GM21526 (cell line): ENCODE data around the gene ITIH5.
"Not testable (repeated sequence)": the region's sequence is repeated elsewhere in the genome, so short reads cannot be mapped to it uniquely, and the experiment has no call there.

Experiments used
- ATAC-seq: cut with Tn5 transposase; IDR thresholded peaks from one replicate; pipeline ENCODE4 v1.9.1; 2021; ENCODE audit warnings: moderate library complexity; ENCODE audit not compliant: unreplicated experiment, low FRiP score

Gene ITIH5

DNA sequence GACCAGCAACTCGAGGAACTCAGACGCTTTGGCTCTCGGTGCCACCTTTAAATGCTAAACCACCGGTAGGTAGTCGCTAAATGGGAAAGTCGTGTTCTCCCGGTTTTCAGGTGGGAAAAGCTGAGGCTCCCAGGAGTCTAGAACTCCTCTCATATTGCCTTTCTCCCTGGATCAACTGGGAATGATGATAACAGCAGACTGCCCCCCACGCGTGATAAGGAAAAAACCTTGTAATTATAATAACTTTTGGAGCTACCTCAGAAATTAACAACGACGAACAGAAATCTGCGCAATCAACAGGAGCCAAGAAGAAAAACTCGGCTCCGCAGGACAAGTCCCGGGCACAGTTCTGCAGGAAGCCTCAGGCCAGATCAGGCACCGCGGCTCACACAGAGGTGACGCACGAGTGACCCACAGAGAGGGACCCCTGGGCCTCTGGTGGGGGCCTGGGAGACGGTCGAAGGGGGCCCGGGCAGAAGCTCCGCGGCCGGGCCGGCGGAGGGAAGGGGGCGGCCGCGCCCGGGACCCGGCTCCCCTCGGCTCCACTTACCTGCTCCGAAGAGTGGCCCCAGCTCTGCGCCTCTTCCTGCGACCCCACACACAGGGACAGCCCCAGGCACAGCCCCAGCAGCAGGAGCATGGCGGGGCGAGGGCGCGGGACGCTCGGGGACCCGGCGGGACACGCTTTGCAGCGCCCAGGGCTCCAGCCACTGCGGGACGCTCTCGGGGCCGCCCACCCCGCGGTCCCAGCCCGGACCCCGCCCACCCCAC is at the start of gene ITIH5:
ITIH5 (minus strand) TSS at position 714 of the 771 bp plus-strand sequence; CDS start at position 640, 74 bp downstream.
- no peak for ATAC-seq

DNA sequence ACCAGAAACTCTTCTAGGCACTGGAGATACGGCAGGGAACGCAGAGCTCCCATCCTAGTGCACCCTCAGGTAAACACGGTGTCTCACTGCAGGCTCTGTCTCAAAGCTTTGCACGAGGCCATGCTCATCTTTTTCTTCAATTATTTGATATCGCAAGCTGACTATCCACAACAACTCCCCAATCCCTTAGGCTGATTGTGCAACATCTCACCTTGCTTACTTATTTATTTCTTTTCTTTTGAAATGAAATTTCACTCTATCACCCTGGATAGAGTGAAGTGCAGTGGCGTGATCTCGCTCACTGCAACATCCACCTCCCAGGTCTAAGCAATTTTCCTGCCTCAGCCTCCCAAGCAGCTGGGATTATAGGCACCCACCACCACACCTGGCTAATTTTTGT is 48.7 kb upstream of the ITIH5 start:
- ATAC-seq, result no peak

DNA sequence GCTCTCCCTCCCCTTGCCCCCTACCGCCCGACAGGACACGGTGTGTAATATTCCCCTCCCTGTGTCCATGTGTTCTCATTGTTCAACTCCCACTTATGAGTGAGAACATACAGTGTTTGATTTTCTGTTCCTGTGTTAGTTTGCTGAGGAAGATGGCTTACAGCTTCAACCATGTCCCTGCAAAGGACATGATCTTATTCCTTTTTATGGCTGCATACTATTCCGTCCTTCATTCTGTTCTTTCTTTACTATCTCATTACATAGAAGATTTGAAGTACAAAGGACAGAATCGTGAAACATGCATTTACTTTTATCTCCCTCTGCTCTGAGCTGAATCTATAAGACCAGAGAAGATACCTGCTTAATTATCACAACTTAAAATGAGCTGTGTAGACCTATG is 44.3 kb upstream of the ITIH5 start:
- not testable (repeated sequence) for ATAC-seq

DNA sequence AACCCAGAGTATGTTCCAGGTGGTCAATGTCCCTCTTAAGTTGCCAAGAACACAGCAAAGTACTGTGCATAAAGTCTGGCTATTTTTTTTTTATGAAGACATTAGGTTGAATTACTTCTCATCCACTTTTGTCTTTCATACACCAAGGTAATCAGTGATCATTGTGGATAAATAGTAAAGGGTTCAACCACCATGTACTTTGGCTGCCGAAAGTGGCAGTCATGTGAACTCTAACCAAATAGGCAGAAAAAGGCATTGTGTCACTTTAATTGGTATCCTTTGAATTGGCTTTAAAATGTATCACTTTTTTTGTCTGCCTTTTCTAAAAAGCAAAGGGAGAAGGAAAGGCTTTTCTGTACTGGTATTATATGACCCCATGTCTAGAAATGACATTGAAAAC is 43.7 kb upstream of the ITIH5 start:
- no peak for ATAC-seq

DNA sequence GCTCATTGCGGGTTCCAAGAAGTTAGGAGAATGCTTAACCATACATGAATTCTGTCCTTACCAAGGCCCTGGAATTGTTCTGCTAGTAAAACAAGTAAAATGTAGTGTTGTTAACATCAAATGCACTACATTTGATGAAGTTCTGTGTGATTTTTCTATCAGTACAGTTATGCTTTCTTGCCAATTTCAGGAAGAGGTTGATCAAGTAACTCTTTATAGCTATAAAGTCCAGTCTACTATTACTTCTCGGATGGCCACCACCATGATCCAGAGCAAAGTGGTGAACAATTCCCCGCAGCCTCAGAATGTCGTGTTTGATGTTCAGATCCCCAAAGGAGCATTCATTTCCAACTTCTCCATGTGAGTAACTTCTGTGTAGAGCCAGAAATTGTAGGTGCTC is 42.1 kb upstream of the ITIH5 start:
- ATAC-seq, result no peak

DNA sequence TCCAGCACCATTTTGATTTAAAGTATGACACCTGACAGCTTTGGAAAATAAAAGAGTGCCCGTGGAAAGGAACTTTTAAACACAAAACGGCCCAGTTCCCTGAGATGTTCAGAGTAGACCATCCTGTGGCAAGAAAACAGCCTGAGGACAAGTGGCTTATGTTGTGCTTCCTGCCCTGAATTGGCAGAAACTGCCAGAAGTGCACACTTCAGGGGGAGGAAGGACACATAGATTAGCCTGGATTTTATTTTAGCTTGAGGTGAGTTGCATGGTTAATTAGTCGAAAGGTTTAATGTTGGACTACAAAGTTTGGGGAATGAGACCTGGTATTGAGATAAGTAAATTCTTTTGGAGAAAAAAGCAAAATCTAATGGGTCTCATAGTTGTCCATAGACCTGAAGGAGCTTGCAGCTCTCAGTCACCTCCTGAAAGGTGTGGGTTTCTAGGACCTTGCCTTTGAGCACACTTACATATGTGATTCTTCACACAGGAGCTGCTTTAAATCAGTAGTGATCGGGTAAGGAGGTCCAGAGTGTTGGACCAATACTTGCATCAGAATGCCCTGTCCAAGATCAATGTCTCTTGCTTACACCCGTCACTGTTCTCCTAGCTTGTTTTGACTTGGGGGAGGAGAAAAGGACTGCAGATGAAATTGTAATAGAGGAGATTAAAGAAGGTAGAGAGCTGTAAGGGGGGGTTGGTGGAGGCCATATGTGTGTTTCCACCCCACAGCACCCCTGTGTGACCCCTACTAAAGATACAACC is 41.3 kb upstream of the ITIH5 start:
- no peak for ATAC-seq

DNA sequence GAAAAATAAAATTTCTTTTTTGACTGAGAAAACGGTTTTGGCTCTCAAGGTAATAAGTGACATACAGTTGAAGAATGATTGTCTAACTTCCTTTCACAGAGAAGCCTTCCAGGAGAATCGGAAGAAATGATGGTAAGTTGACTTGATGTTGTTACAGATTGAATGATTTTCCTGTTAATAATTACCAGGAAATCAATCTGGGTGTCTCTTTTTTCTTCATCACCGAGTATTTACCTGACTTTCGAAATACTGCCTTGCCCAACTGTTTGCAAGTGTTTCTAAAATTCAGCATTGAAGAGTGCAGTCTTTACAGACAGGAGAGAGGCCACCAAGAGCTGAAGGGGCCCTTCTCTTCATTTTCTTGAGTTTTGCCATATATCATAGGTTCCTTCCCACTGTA is 40.3 kb upstream of the ITIH5 start:
- ATAC-seq, result no peak

DNA sequence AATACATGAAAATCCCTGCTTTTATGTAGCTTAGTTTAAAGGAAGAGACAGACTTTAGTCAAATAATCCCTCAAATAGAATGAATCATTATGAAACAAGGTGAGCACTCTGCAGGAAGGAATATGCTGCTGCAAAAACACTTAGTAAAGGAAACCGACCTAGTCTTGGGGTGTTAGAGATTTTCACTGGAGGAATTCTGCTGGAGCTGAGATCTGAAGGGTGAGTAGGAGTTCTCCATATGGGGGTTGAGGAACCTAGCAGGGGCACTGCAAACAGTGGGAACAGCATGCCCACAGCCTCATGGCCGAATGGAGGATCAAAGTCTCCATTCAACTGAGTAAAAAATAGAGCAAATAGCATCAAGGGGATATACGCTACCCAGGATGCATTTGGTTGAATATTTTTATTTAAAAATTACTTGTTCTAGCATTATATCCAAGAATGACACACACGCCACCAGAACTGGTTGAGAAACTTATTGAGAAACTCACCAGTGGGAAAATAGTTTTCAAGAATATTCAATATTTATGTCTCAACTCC is 39.8 kb upstream of the ITIH5 start:
- no peak for ATAC-seq

DNA sequence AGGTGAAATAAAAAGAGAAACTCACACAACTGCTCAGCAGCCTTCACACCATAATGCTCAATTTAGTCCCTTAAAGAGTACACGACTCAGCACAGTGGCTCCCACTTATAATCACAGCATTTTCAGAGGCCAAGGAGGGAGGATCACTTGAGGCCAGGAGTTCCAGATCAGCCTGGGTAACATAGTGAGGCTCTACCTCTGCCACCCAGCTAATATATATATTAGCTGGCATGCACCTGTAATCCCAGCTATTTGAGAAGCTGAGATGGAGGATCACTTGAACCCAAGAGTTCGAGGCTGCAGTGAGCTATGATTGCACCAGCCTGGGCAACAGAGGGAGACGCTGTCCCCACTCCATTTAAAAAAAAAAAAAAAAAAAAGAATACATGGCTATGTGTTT is 38.6 kb upstream of the ITIH5 start:
- ATAC-seq, result no peak

DNA sequence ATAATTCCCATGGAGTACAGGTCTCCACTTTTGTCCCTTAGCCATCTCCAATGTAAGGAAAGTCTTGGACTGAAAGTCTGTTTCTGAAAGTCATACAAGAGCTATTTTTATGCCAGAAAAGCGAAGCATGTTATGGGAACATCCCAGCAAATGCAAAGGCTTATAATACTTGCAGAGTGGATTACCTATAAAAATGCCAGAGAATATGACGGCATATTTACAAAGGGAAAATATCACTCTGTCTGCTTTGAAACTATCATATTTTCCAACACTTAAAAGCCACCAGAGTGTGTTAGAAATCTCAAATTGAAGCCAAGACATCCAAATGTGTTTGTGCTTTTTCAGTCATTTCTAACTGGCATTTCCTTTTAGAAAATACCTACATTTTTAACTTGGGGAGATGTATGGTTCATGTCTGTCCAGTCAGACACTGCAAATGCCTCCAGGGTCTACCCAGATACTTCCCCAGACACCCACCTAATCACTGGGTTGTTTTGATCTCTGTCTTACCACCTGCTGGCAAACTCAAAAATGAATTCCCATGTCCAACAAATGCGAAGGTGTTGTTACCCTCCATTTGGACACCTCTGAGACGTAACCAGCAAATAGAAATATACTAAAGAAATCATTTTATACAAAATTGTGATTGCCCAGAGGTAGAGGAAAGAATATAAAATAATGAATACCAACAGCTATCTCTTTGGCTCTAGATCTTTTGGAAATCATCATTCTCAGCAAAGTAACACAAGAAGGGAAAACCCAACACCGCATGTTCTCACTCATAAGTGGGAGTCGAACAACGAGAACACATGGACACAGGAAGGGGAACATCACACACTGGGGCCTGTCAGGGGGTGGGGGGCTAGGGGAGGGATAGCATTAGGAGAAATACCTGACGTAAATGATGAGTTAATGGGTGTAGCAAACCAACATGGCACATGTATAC is 37.6 kb upstream of the ITIH5 start:
- no peak for ATAC-seq

DNA sequence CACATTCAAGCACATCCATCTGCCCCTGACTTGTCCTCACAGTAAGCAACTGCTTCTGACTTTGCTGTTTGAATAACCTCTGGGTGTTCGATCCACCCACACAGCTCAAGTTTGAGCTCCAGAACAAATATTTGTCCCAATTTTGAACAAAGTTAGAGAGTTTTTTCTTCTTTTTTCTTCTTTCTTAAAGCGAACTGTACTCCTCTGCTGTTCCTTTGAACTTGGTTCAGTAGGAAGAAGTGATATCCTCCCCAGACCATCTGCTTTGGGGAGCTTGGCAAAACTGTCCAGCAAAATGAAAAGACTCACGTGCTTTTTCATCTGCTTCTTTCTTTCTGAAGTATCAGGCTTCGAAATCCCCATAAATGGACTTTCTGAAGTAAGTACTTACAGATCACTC is 36.4 kb upstream of the ITIH5 start, which contains the start of gene ITIH2:
ITIH2 (plus strand) TSS at position 177 of the 400 bp plus-strand sequence; CDS start at position 296, 119 bp downstream.
- no peak for ATAC-seq

DNA sequence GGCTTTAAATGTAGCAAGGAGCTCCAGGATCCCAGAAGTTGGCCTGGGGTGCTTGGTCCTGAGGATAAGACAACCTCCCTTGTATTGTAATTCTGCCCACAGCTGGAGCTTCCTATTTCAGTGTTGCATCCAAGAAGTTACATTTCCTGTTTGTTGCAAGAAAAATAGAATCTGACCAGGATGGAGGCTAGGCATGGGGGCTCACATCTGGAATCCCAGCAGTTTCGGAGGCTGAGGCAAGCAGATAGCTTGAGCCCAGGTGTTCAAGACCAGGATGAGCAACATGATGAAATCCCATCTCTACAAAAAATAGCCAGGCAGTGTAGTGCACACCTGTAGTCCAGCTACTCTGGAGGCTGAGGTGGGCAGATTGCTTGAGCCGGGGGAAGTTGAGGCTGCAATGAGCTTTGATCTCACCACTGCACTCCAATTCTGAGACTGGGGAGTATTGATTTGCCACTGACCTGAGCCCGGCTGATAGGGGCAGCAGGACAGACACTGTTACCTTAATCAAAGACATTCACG is 35.6 kb upstream of the ITIH5 start:
- no peak for ATAC-seq

DNA sequence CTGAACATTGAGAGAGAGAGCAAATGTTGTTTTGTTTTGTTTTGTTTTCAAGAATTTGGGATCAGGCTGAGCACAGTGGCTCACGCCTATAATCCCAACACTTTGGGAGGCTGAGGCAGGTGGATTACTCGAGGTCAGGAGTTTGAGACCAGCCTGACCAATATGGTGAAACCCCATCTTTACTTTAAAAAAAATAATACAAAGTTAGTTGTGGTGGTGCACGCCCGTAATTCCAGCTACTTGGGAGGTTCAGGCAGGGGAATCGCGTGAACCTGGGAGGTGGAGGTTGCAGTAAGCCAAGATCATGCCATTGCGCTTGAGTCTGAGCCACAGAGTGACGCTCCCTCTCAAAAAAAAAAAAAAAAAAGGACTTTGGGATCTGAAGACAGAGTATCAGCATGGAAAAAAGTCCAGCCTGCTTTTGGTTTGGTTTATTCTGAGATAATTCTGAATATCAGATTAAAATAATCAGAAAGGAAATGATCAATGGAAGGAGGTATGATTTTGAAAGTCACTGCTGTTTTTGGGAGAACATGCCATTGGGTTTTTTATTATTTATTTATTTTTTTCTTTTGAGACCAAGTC is 34.5 kb upstream of the ITIH5 start:
- ATAC-seq, result no peak

DNA sequence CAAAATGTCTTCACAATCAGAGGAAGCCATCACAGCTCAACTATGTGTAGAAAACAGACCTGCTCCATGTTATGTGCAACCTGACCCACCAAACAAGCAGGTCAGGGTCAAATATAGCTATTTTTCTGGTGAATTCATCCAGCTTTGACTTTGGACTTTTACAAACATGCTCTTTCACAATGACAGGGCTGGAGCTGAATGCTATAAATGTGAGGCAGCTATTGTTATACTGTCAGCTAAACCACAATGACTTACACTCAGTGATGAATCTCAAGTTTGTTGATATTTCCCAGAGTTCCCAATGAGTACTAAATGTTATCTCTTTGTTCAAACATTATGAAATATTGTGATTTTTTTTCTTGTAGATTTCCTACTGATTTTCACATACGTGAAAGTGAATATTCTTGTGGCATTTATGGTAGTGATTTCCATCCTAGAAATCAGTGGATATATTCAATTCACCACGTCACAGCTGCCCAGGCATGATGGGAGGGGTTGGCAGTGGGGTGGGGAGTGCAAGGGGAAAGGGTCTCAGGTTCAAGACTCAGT is 33.9 kb upstream of the ITIH5 start:
- ATAC-seq, result no peak

DNA sequence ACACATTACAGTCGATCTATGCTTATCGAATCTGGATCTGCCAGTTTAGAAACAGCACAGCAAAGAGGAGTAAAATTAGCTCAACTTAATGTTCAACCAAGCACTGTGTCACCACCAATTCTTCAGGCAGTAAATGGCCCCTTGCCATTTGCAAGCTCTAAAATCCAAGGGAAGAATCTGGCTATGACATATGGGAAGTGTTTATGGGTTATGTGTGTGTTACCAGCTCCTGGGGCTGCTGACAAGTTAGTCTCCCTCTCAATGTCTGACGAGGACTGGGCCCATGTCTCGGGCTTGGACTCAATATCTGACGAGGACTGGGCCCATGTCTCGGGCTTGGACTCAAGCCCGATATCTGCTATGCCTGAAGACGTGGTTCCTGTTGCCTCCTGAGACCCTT is 30.7 kb upstream of the ITIH5 start:
- no peak for ATAC-seq

DNA sequence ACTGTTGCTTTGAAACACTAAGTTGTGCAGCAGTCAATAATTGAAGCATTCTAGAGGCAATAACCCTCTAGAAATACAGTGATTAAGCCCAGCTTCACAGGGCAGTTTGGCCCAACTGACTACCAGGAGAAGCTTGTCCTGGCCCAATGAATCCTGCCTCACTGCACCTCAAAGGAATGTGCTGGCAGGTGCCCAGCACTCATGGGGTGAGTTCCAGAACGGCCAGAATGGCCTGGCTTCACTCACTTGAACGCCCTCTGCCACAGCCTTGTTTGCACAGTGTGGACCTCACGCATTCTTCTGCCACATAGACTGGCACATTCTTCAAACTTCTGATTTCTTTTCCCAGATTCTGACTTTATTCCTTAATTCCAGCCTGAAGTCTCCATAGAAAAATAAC is 29.8 kb upstream of the ITIH5 start:
- ATAC-seq, result no peak

DNA sequence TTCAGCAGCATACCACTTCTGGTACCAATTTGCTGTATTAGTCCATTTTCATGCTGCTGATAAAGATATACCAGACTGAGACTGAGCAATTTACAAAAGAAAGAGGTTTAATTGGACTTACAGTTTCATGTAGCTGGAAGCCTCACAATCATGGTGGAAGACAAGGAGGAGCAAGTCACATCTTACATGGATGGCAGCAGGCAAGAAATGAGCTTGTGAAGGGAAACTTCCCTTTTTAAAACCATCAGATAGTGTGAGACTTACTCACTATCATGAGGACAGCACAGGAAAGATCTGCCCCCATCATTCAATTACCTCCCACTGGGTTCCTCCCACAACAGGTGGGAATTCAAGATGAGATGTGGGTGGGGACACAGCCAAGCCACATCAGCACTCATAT is 26.4 kb upstream of the ITIH5 start:
- ATAC-seq, result not testable (repeated sequence)

DNA sequence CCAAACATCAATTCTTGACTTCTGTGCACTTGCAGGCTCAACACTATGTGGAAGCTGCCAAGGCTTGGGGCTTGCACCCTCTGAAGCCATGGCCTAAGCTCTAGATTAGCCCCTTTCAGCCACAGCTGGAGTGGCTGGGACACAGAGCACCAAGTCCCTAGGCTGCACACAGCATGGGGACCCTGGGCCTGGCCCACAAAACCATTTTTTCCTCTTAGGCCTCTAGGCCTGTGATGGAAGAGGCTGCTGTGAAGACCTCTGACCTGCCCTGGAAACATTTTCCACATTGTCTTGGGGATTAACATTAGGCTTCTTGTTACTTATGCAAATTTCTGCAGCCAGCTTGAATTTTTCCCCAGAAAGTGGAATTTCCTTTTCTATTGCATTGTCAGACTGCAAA is 25.6 kb upstream of the ITIH5 start:
- ATAC-seq, result not testable (repeated sequence)

DNA sequence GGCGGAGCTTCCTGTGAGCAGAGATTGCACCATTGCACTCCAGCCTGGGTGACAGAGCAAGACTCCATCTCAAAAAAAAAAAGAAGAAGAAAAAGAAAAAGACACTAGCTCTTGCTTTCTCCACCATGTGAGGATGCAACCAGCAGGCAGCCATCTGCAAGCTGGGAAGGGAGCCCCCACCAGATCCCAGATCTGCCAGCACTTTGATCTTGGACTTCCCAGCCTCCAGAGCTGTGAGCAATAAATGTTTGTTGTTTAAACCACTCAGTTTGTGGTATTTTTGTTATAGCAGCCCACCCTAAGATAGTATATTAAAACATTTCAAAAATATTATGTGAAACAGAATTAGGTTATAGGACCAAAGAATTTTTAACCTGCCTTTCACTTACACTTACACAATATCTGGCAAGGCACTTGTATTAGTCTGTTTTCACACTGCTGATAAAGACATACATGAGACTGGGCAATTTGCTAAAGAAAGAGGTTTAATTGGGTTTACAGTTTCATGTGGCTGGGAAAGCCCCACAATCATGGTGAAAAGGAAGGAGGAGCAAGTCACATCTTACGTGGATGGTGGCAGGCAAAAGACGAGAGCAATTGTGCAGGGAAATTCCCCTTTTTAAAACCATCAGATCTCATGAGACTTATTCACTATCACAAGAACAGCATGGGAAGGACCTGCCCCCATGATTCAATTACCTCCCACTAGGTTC is 24.3 kb upstream of the ITIH5 start:
- ATAC-seq, result not testable (repeated sequence)
